Choroid plexus epithelial cell (primary cell): ENCODE measurements around the gene SWT1.
A peak's percentile ranks its signal among the peaks of the same experiment; 100 is the strongest.
"Not testable (repeated sequence)": the region's sequence is repeated elsewhere in the genome, so short reads cannot be mapped to it uniquely, and the experiment has no call there.

ENCODE experiments used
- DNase-seq: peaks from one replicate; pipeline ENCODE4 v3.0.0-alpha.2; 2010; ENCODE audit warnings: low read depth
- H3K4me3 ChIP-seq: 2 replicates; pipeline ENCODE4 v1.5.1; 2011; ENCODE audit warnings: low read depth, mild to moderate bottlenecking, control low read depth, low read length, moderate library complexity
- CTCF ChIP-seq: conservative IDR thresholded peaks from 2 replicates; pipeline ENCODE4 v1.5.1; 2011; ENCODE audit warnings: low read depth, mild to moderate bottlenecking, control low read depth, inconsistent platforms, low read length, moderate library complexity

SWT1 gene

GRCh38 chr1:185208626-185209180 is 51.7 kb downstream of the SWT1 start:
- DNase-seq, result peak; percentile 15
- no peak overlapping the region for H3K4me3 ChIP-seq
- TF ChIP-seq CTCF, result no peak

GRCh38 chr1:185209357-185209756 is 52.4 kb downstream of the SWT1 start:
- DNase-seq, H3K4me3 ChIP-seq: not testable (repeated sequence)

- no peak for TF ChIP-seq CTCF
- no peak overlapping the region for H3K4me3 ChIP-seq
- peak; percentile 50 for DNase-seq
These were observed 56.1 kb downstream of the SWT1 start for GRCh38 chr1:185213091-185213490.

- H3K4me3 ChIP-seq, result no peak overlapping the region
- TF ChIP-seq CTCF, result no peak
- no peak for DNase-seq
These were observed 58.9 kb downstream of the SWT1 start for GRCh38 chr1:185215911-185216310.

- H3K4me3 ChIP-seq, result no peak overlapping the region
- no peak for TF ChIP-seq CTCF
- no peak for DNase-seq
These were observed 67.2 kb downstream of the SWT1 start for GRCh38 chr1:185224132-185224531.

GRCh38 chr1:185227161-185227560 is 70.2 kb downstream of the SWT1 start:
- no peak for DNase-seq
- TF ChIP-seq CTCF, result no peak
- no peak overlapping the region for H3K4me3 ChIP-seq

GRCh38 chr1:185228979-185229378 is 72.0 kb downstream of the SWT1 start:
- no peak for TF ChIP-seq CTCF
- DNase-seq, result no peak
- no peak overlapping the region for H3K4me3 ChIP-seq

- DNase-seq, result no peak
- no peak for TF ChIP-seq CTCF
- H3K4me3 ChIP-seq, result no peak overlapping the region
These were observed 73.0 kb downstream of the SWT1 start for GRCh38 chr1:185229981-185230380.
